Tongue (tissue), 2 donors: ENCODE data around the gene ZNF407. TPM values are rescaled to one million over a fixed set of nuclear protein-coding genes. Genes with fewer than 3 reads are reported as not detected.

Source experiments
- DNase-seq: peaks from one replicate; pipeline ENCODE4 v3.0.0-alpha.2; 2015
- total RNA-seq: library from RNA; depleted of rRNA; stranded (reverse); fragments of >200 nt; gene quantifications from one replicate; pipeline ENCODE4 v1.2.3, GENCODE V29; 2014

Gene ZNF407
- total RNA-seq, 1 donor from 2014 or later = 30.8 TPM

DNA sequence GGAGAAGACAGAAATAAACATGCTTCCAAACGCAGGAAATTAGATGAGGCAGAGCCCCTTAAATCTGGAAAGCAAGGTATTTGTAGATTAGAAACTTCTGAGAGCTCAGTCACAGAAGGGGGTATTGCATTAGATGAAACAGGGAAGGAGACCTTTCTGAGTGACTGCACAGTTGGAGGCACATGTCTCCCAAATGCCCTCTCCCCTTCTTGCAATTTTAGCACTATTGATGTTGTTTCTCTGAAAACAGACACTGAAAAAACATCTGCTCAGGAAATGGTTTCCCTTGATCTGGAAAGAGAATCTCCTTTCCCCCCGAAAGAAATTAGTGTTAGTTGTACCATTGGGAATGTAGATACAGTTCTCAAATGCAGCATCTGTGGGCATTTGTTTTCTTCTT, 33.5 kb downstream of the ZNF407 start:
- no peak for DNase-seq

GRCh38 chr18:74631623-74632350, 34.1 kb downstream of the ZNF407 start:
- no peak for DNase-seq

DNA sequence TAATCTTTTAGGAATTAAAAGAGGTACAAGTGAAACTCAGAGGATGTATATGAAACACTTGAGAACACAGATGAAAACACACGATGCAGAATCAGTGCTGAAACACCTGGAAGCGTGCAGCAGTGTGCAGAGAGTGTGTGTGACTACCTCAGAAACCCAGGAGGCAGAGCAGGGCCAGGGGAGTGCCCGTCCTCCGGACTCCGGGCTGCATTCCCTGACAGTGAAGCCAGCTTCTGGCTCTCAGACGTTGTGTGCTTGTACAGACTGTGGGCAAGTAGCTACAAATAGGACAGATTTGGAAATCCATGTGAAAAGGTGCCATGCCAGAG, 34.6 kb downstream of the ZNF407 start:
- no peak for DNase-seq

- DNase-seq = no peak
Measured at GRCh38 chr18:74632856-74633255, 35.2 kb downstream of the ZNF407 start.

GRCh38 chr18:74633652-74634352, 36.1 kb downstream of the ZNF407 start:
- DNase-seq = no peak

DNA sequence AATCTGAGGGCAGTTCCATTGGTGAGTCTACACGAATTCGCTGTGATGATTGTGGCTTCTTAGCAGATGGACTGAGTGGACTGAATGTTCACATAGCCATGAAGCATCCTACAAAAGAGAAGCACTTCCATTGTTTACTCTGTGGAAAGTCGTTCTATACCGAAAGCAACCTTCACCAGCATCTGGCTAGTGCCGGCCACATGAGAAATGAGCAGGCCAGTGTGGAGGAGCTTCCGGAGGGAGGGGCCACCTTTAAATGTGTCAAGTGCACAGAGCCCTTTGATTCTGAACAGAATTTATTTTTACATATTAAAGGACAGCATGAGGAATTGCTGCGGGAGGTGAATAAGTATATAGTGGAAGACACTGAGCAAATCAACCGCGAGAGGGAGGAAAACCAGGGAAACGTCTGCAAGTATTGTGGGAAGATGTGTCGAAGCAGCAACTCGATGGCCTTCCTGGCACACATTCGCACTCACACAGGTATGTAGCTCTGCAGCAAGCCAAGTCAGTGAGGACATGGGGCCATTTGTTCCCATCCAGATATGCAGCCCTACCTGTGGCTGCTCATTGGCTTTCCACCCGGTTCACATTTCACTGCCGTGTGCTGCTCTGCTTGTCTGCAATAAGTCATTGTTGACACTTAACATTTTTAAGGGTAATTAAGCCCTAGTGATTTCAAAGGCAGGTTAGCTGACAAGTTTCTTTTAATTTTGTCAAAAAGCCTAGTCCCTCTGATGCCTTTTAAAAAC, 37.7 kb downstream of the ZNF407 start:
- DNase-seq = no peak

DNA sequence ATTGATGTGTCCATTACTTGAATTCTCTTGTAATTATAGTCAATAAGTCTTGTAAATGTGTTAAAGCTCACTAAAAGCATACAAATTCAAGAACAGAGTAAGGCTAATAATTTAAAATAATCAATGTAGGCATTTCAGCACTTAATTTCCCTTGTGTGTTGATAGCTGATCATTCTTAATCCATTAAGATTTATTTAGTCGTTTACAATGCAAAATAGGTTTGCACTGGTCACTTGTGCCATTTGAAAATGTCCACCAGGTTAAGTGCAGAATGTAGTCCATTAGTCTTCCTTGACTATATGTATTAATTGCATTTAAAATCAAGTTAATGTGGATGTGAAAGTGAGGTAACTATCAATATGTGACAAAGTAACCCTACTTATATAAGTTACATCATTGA, 39.4 kb downstream of the ZNF407 start:
- no peak for DNase-seq

- DNase-seq = no peak
Measured at GRCh38 chr18:74638210-74638609, 40.5 kb downstream of the ZNF407 start.

DNA sequence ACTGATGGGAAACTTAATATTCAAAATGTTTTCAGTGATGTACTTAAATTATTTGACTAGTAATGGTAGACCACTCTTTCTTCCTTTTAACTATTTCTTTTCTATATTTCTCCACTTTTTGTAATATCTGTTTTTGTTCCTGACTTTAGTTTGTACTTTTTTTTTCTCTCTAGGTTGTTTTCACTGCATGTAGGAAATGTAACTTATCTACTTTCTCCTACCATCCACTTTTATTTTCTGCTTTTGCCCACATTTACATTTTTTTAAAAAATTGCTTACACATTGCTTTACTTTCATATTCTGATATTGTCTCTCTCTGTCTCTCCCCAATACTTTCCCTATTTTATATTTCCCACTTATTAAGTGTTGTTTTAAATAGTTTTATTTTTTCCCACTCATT, 47.0 kb downstream of the ZNF407 start:
- no peak for DNase-seq

GRCh38 chr18:74645679-74646078, 48.0 kb downstream of the ZNF407 start:
- no peak for DNase-seq

GRCh38 chr18:74651327-74652128, 53.9 kb downstream of the ZNF407 start:
- DNase-seq = no peak

DNA sequence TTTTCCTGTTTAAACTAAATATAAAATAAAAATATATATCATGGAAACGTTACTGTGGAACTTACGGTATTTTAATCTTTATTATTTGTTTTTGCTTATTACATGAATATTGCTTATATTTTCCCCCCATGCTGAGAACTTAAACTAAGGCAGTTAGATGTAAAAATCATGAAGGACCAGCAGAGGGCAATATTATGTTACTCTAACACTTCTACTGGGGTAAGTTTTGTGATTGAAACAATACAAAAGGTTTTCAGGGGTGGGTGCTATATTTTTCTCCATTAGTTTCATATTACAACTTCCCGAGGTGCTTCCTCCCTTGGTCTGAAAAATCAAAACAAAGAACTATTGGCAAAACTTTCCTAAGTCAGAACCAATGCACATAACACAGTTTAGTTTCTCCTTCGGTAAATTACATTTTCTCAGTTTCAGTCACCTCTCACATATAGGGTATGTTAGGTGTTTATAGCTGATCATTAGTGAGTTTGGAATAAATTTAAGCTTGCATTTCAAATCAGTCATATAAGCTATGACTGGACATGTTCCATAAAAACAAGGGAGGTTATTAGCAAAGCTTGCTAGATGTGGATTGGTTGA, 54.8 kb downstream of the ZNF407 start:
- DNase-seq = peak; percentile 70

- peak; percentile 56 for DNase-seq
Measured at GRCh38 chr18:74654638-74655037, 57.0 kb downstream of the ZNF407 start.

DNA sequence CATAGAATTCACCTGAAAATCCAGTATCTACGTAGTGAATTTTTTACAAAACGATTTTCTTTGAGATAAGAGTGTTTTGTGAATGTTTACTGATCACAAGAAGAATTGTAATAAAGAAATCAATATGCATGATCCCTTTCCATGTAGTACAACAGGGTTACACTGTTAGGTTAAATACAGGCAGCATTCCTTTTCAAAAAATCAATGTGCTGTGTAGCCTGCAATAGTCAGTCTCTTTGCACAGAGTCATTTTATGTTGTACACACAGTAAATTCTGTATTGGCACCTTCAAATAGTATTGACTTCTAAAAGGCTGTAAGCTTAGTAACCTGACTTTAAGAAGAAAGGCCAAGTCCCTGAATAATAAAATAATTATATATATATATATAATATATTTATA, 63.3 kb downstream of the ZNF407 start:
- DNase-seq = no peak

GRCh38 chr18:74661691-74662090, 64.0 kb downstream of the ZNF407 start:
- peak; percentile 43 for DNase-seq

DNA sequence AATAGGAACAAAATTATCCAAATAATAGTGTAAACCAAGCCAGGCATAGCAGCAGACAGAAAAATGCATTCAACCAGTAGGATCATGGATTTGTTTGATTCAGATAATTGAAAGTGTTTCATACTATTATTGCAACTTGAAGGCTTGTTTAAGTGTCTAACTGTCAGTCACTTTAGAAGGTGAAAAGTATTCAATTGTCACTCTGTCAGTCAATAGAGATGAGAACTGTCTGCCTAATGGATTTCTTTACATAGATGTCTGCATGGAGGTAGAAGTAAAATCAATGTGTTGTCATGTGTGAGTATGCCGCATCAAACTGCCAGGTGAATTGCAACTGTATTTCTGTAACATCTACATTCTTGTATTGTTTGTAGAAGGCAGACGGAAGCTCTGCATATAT, 65.0 kb downstream of the ZNF407 start:
- DNase-seq = no peak

DNA sequence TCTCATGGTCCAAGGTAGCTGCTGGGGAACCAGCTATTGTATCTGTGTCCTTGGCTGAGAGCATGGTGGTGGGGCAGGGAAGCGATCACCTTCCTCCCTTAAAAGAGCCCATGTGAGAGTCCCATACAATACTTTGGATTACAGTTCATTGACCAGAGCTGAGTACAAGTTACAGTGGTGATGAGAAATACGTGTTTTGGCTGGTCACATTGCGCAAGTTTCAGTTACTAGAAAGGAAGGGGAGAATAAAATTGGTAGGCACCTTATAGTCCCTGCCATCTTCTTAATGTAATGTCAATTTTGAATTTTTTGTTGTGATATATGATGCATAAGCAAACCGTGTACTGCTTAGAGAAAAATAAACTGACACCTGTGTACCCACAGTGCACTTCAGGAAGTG, 67.7 kb downstream of the ZNF407 start:
- DNase-seq = no peak

DNA sequence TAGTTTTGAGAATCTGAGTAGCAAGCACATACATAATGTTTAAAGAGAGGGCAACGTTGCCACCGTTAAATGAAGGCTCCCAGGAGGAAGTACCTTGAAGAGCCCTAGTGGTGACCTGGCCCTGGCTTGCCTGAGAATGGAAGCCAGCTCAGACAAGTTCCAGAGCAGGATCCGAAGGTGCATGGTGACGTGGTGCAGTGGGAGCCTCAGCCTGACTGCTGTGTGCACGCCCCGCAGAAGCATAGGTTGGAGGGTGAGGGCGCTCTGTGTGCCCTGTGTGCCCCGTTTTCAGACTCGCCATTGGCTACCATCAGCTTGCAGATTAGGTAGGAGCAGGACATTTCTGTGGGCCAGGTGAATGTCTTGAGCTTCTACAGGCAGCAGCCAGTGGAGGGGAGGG, 68.2 kb downstream of the ZNF407 start:
- no peak for DNase-seq

- no peak for DNase-seq
Measured at GRCh38 chr18:74669136-74669798, 71.6 kb downstream of the ZNF407 start.

DNA sequence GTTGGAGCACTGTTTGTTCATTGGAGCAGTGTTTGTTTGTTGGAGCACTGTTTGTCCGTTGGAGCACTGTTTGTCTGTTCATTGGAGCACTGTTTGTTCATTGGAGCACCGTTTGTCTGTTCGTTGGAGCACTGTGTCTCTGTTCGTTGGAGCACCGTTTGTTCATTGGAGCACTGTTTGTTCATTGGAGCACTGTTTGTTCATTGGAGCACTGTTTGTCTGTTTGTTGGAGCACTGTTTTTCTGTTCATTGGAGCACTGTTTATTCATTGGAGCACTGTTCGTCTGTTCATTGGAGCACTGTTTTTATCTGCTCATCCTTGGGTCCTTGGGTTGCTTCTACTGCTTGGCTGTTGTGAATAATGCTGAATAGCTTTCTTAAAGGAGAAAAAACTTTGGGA, 74.7 kb downstream of the ZNF407 start:
- no peak for DNase-seq

DNA sequence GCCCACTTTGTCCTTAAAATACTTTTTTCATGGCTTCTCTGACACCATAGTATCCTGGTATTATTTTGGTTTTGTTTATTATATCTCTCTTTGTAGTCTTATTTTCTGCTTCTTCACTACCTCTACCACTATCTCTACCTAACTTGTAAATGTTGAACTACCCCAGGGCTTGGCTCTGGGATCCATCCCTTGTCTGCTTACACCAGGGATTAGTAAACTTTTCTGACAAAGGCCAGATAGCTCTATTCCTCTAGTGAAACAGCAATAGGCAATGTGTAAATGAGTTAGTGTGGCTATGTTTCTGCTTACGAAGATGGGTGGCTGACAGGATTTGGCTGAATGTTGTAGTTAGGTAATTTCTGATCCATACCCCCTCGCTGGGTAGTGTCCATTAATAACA, 76.8 kb downstream of the ZNF407 start:
- no peak for DNase-seq
